ENCODE measurements around the gene MBD3.

- TF ChIP-seq EZH2 (IDR thresholded peaks at IDR 0.05; ENCODE audit: insufficient read depth, poor library complexity, severe bottlenecking) (no peak), EZH2phosphoT487 (IDR thresholded peaks at IDR 0.05; ENCODE audit: insufficient read depth, low read depth) (no peak)
Observed at GRCh38 chr19:1569997-1570396, 22.7 kb downstream of the MBD3 start.

All from GM23248 (cell line).